ENCODE data around the gene GABPB2.
"Not testable (repeated sequence)": the region's sequence is repeated elsewhere in the genome, so short reads cannot be mapped to it uniquely, and the experiment has no call there.

GABPB2 gene

GRCh38 chr1:151060657-151061421, 9.7 kb upstream of the GABPB2 start:
- H3K27me3 ChIP-seq (ENCODE audit: low read depth, low read length) = no peaks in the 10 kb centered on the region
- no peaks in the 10 kb centered on the region for H3K9me3 ChIP-seq (ENCODE audit: control insufficient read depth in 1 of 2, low read length in 2 of 2)
- peaks cover 4 to 19% of the 10 kb centered on the region in 2 donors for H3K36me3 ChIP-seq (ENCODE audit: control insufficient read depth in 1 of 2, insufficient read depth in 2 of 2, low read length in 2 of 2)
- H3K27ac ChIP-seq (ENCODE audit: low read length) = peak overlapping the region; percentile 98
- H3K4me1 ChIP-seq (ENCODE audit: control insufficient read depth in 1 of 2, insufficient read depth in 2 of 2, low read length in 2 of 2) = peaks cover 7 to 35% of the 10 kb centered on the region in 2 donors
- H3K4me3 ChIP-seq (ENCODE audit: low read depth in 1 of 2, low read length in 2 of 2) = peak overlapping the region; percentile 90 to 99

- no peak overlapping the region for H3K27ac ChIP-seq (ENCODE audit: low read length)
- no peaks in the 10 kb centered on the region for H3K27me3 ChIP-seq (ENCODE audit: low read depth, low read length)
Observed at GRCh38 chr1:151061704-151062103, 8.9 kb upstream of the GABPB2 start.

GRCh38 chr1:151062741-151063371, 7.7 kb upstream of the GABPB2 start:
- Histone ChIP-seq H3K27me3 (ENCODE audit: low read depth, low read length) (no peaks in the 10 kb centered on the region), H3K4me3 (ENCODE audit: low read depth in 1 of 2, low read length in 2 of 2) (no peak overlapping the region), H3K36me3 (ENCODE audit: control insufficient read depth in 1 of 2, insufficient read depth in 2 of 2, low read length in 2 of 2) (peaks cover 0 to 17% of the 10 kb centered on the region in 2 donors), H3K9me3 (ENCODE audit: control insufficient read depth in 1 of 2, low read length in 2 of 2) (no peaks in the 10 kb centered on the region), H3K27ac (ENCODE audit: low read length) (no peak overlapping the region), H3K4me1 (ENCODE audit: control insufficient read depth in 1 of 2, insufficient read depth in 2 of 2, low read length in 2 of 2) (peaks cover 0 to 15% of the 10 kb centered on the region in 2 donors)

More at GRCh38 chr1:151061704-151062103, 8.9 kb upstream of the GABPB2 start:
- Histone ChIP-seq H3K36me3 (ENCODE audit: control insufficient read depth in 1 of 2, insufficient read depth in 2 of 2, low read length in 2 of 2) (peaks cover 0 to 17% of the 10 kb centered on the region in 2 donors), H3K9me3 (ENCODE audit: control insufficient read depth in 1 of 2, low read length in 2 of 2) (no peaks in the 10 kb centered on the region), H3K4me1 (ENCODE audit: control insufficient read depth in 1 of 2, insufficient read depth in 2 of 2, low read length in 2 of 2) (peaks cover 4 to 26% of the 10 kb centered on the region in 2 donors), H3K4me3 (ENCODE audit: low read depth in 1 of 2, low read length in 2 of 2) (peak overlapping the region; percentile 90 to 99)

- Histone ChIP-seq H3K4me3 (ENCODE audit: low read depth in 1 of 2, low read length in 2 of 2) (no peak overlapping the region), H3K27ac (ENCODE audit: low read length) (no peak overlapping the region), H3K4me1 (ENCODE audit: control insufficient read depth in 1 of 2, insufficient read depth in 2 of 2, low read length in 2 of 2) (peaks cover 0 to 8% of the 10 kb centered on the region in 2 donors), H3K9me3 (ENCODE audit: control insufficient read depth in 1 of 2, low read length in 2 of 2) (no peaks in the 10 kb centered on the region), H3K27me3 (ENCODE audit: low read depth, low read length) (no peaks in the 10 kb centered on the region), H3K36me3 (ENCODE audit: control insufficient read depth in 1 of 2, insufficient read depth in 2 of 2, low read length in 2 of 2) (no peaks in the 10 kb centered on the region)
Observed at GRCh38 chr1:151065089-151065645, 5.4 kb upstream of the GABPB2 start.

GRCh38 chr1:151067185-151067584, 3.4 kb upstream of the GABPB2 start:
- Histone ChIP-seq H3K4me1 (ENCODE audit: control insufficient read depth in 1 of 2, insufficient read depth in 2 of 2, low read length in 2 of 2) (peaks cover 0 to 7% of the 10 kb centered on the region in 2 donors), H3K9me3 (ENCODE audit: control insufficient read depth in 1 of 2, low read length in 2 of 2) (no peaks in the 10 kb centered on the region), H3K27me3 (ENCODE audit: low read depth, low read length) (no peaks in the 10 kb centered on the region), H3K36me3 (ENCODE audit: control insufficient read depth in 1 of 2, insufficient read depth in 2 of 2, low read length in 2 of 2) (peaks cover 0 to 3% of the 10 kb centered on the region in 2 donors), H3K4me3 (ENCODE audit: low read depth in 1 of 2, low read length in 2 of 2) (no peak overlapping the region), H3K27ac (ENCODE audit: low read length) (no peak overlapping the region)

GRCh38 chr1:151069103-151069486, 1.5 kb upstream of the GABPB2 start:
- H3K4me3 ChIP-seq (ENCODE audit: low read depth in 1 of 2, low read length in 2 of 2) = no peak overlapping the region
- no peaks in the 10 kb centered on the region for H3K9me3 ChIP-seq (ENCODE audit: control insufficient read depth in 1 of 2, low read length in 2 of 2)
- H3K4me1 ChIP-seq (ENCODE audit: control insufficient read depth in 1 of 2, insufficient read depth in 2 of 2, low read length in 2 of 2) = peaks cover 0 to 7% of the 10 kb centered on the region in 2 donors
- no peaks in the 10 kb centered on the region for H3K27me3 ChIP-seq (ENCODE audit: low read depth, low read length)
- H3K36me3 ChIP-seq (ENCODE audit: control insufficient read depth in 1 of 2, insufficient read depth in 2 of 2, low read length in 2 of 2) = peaks cover 0 to 9% of the 10 kb centered on the region in 2 donors
- no peak overlapping the region for H3K27ac ChIP-seq (ENCODE audit: low read length)

- Histone ChIP-seq H3K4me1 (ENCODE audit: control insufficient read depth in 1 of 2, insufficient read depth in 2 of 2, low read length in 2 of 2) (peaks cover 0 to 7% of the 10 kb centered on the region in 2 donors), H3K36me3 (ENCODE audit: control insufficient read depth in 1 of 2, insufficient read depth in 2 of 2, low read length in 2 of 2) (peaks cover 0 to 9% of the 10 kb centered on the region in 2 donors), H3K27ac (ENCODE audit: low read length) (no peak overlapping the region)
Observed at GRCh38 chr1:151072224-151072623, 1.7 kb downstream of the GABPB2 start.

GRCh38 chr1:151085953-151086559, 15.5 kb downstream of the GABPB2 start:
- Histone ChIP-seq H3K27me3 (ENCODE audit: low read depth, low read length) (no peaks in the 10 kb centered on the region), H3K27ac (ENCODE audit: low read length) (no peak overlapping the region), H3K4me1 (ENCODE audit: control insufficient read depth in 1 of 2, insufficient read depth in 2 of 2, low read length in 2 of 2) (no peaks in the 10 kb centered on the region), H3K36me3 (ENCODE audit: control insufficient read depth in 1 of 2, insufficient read depth in 2 of 2, low read length in 2 of 2) (no peaks in the 10 kb centered on the region), H3K4me3 (ENCODE audit: low read depth in 1 of 2, low read length in 2 of 2) (no peak overlapping the region), H3K9me3 (ENCODE audit: control insufficient read depth in 1 of 2, low read length in 2 of 2) (no peaks in the 10 kb centered on the region)

More at GRCh38 chr1:151072224-151072623, 1.7 kb downstream of the GABPB2 start:
- H3K4me3 ChIP-seq (ENCODE audit: low read depth in 1 of 2, low read length in 2 of 2) = no peak overlapping the region
- no peaks in the 10 kb centered on the region for H3K27me3 ChIP-seq (ENCODE audit: low read depth, low read length)
- no peaks in the 10 kb centered on the region for H3K9me3 ChIP-seq (ENCODE audit: control insufficient read depth in 1 of 2, low read length in 2 of 2)

GRCh38 chr1:151097426-151097825, 26.9 kb downstream of the GABPB2 start:
- not testable (repeated sequence) for H3K9me3 ChIP-seq (ENCODE audit: control insufficient read depth in 1 of 2, low read length in 2 of 2); H3K27me3 ChIP-seq (ENCODE audit: low read depth, low read length); H3K27ac ChIP-seq (ENCODE audit: low read length); H3K4me1 ChIP-seq (ENCODE audit: control insufficient read depth in 1 of 2, insufficient read depth in 2 of 2, low read length in 2 of 2); H3K4me3 ChIP-seq (ENCODE audit: low read depth in 1 of 2, low read length in 2 of 2)
- H3K36me3 ChIP-seq (ENCODE audit: control insufficient read depth in 1 of 2, insufficient read depth in 2 of 2, low read length in 2 of 2) = peaks cover 0 to 13% of the 10 kb centered on the region in 2 donors

GRCh38 chr1:151098126-151098525, 27.6 kb downstream of the GABPB2 start:
- Histone ChIP-seq H3K27me3 (ENCODE audit: low read depth, low read length) (no peaks in the 10 kb centered on the region), H3K27ac (ENCODE audit: low read length) (no peak overlapping the region), H3K9me3 (ENCODE audit: control insufficient read depth in 1 of 2, low read length in 2 of 2) (no peaks in the 10 kb centered on the region), H3K4me1 (ENCODE audit: control insufficient read depth in 1 of 2, insufficient read depth in 2 of 2, low read length in 2 of 2) (no peaks in the 10 kb centered on the region), H3K4me3 (ENCODE audit: low read depth in 1 of 2, low read length in 2 of 2) (no peak overlapping the region), H3K36me3 (ENCODE audit: control insufficient read depth in 1 of 2, insufficient read depth in 2 of 2, low read length in 2 of 2) (peaks cover 0 to 13% of the 10 kb centered on the region in 2 donors)

GRCh38 chr1:151104630-151105029, 34.1 kb downstream of the GABPB2 start:
- no peaks in the 10 kb centered on the region for H3K4me1 ChIP-seq (ENCODE audit: control insufficient read depth in 1 of 2, insufficient read depth in 2 of 2, low read length in 2 of 2)
- H3K27ac ChIP-seq (ENCODE audit: low read length) = no peak overlapping the region
- peaks cover 4 to 20% of the 10 kb centered on the region in 2 donors for H3K36me3 ChIP-seq (ENCODE audit: control insufficient read depth in 1 of 2, insufficient read depth in 2 of 2, low read length in 2 of 2)
- H3K4me3 ChIP-seq (ENCODE audit: low read depth in 1 of 2, low read length in 2 of 2) = no peak overlapping the region
- no peaks in the 10 kb centered on the region for H3K9me3 ChIP-seq (ENCODE audit: control insufficient read depth in 1 of 2, low read length in 2 of 2)
- H3K27me3 ChIP-seq (ENCODE audit: low read depth, low read length) = no peaks in the 10 kb centered on the region

Data from muscle layer of duodenum (tissue), 2 donors.